Esophagus muscularis mucosa (tissue), 4 donors: Measurements from ENCODE around the gene RMRP. TPM values are rescaled to one million over a fixed set of nuclear protein-coding genes. Genes with fewer than 3 reads are reported as not detected.

ENCODE experiments used
- DNase-seq: peaks from one replicate; pipeline ENCODE4 v3.0.0-alpha.2; 2017; ENCODE audit errors: extremely low spot score
- H3K27ac ChIP-seq, 4 donors: fragments of 200-600 bp; sonication (generic); replicated peaks in 1 of 4; 1 replicate in 3 of 4; 2 replicates in 1 of 4; pipeline ENCODE4 v1.5.1; 2016 to 2019; ENCODE audit warnings: mild to moderate bottlenecking in 1 of 4
- H3K27me3 ChIP-seq, 4 donors: fragments of 200-600 bp; sonication (generic); one replicate each; pipeline versions ENCODE4 v1.5.1 to v1.6.0; 2016 to 2019
- H3K36me3 ChIP-seq, 4 donors: fragments of 200-600 bp; sonication (generic); one replicate each; pipeline ENCODE4 v1.5.1; 2016 to 2019
- H3K4me1 ChIP-seq, 4 donors: fragments of 200-600 bp; sonication (generic); one replicate each; pipeline ENCODE4 v1.5.1; 2016 to 2019
- H3K4me3 ChIP-seq, 4 donors: fragments of 200-600 bp; sonication (generic); 1 replicate in 2 of 4; 2 replicates in 2 of 4; pipeline ENCODE4 v1.5.1; 2016 to 2019; ENCODE audit warnings: mild to moderate bottlenecking in 4 of 4, moderate library complexity in 1 of 4
- H3K9me3 ChIP-seq, 4 donors: fragments of 200-600 bp; sonication (generic); 1 replicate in 3 of 4; 2 replicates in 1 of 4; pipeline ENCODE4 v1.5.1; 2016 to 2019
- CTCF ChIP-seq, 3 experiments: fragments of 200-600 bp in 2 of 3; fragments of 450-650 bp in 1 of 3; sonication (generic) in 2 of 3; IDR thresholded peaks; one replicate each; pipeline ENCODE4 v1.5.1; 2017 to 2019; ENCODE audit warnings: antibody characterized with exemption in 3 of 3, mild to moderate bottlenecking in 2 of 3, moderate library complexity in 1 of 3
- EP300 ChIP-seq: sonication (generic); formaldehyde crosslinking; IDR thresholded peaks from one replicate; pipeline ENCODE4 v1.6.1; 2017; ENCODE audit warnings: antibody characterized with exemption
- POLR2A ChIP-seq: fragments of 450-650 bp; IDR thresholded peaks from one replicate; pipeline ENCODE4 v1.6.1; 2017; ENCODE audit warnings: antibody characterized with exemption, moderate library complexity, mild to moderate bottlenecking, low read depth
- POLR2AphosphoS5 ChIP-seq, 2 donors: sonication (generic); formaldehyde crosslinking; IDR thresholded peaks; one replicate each; pipeline ENCODE4 v1.6.1; 2017; ENCODE audit warnings: antibody characterized with exemption in 2 of 2
- WGBS: methylation state at CpG from one replicate; pipeline ENCODE4 v1.1.5; 2018; 5-methylcytosine and 5-hydroxymethylcytosine counted together
- intact Hi-C: fragments of 100-400 bp; cut with DNase I; formaldehyde crosslinking; loops from one replicate; pipeline ENCODE4 v1.15.1; 2023
- total RNA-seq, 4 donors: library from RNA; depleted of rRNA; stranded (reverse); fragments of >200 nt; gene quantifications; one replicate each; pipeline versions ENCODE4 v1.1.0 to v1.2.1, GENCODE V29; 2016

The RMRP gene
- total RNA-seq: 1,000 to 10,000 TPM; 1,899 to 6,162 (median 2,510) TPM

DNA sequence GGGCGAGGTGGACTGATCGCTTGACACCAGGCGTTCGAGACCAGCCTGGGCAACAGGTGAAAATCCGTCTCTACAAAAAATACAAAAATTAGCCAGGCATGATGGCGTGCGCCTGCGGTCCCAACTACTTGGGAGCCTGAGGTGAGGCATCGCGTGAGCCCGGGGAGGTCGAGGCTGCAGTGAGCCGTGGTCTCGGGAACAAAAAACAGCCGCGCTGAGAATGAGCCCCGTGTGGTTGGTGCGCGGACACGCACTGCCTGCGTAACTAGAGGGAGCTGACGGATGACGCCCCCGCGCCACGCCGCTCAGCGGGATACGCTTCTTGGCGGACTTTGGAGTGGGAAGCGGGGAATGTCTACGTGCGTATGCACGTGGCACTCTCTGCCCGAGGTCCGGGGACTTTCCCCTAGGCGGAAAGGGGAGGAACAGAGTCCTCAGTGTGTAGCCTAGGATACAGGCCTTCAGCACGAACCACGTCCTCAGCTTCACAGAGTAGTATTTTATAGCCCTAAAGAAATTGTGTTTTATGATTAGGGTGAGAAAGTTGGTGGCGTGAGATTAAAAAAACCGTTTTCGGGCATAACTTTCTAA, at the start of gene RMRP:
TSS of gene RMRP (minus strand) at position 474 of the 591 bp plus-strand sequence.
- H3K9me3 ChIP-seq: no peaks in the 10 kb centered on the region
- intact Hi-C loops: loop anchor here (2.0 kb wide), 2 partner anchors 33 to 71 kb away; no protein-coding TSS in a partner anchor
- WGBS: 0% methylated on average over 24 of the region's 42 CpGs
- H3K27me3 ChIP-seq: no peaks in the 10 kb centered on the region
- H3K27ac ChIP-seq: peak within 1 kb of the TSS; percentile 95 to 99 (median 98)
- peaks cover 0 to 20% (median 9%) of the 10 kb centered on the region in 4 donors for H3K36me3 ChIP-seq
- DNase-seq: peak; percentile 99
- peak in 1 of 2 donors; percentile 99 for TF ChIP-seq POLR2AphosphoS5 (IDR thresholded peaks at IDR 0.05)
- TF ChIP-seq EP300: peak; percentile 97
- TF ChIP-seq POLR2A: peak; percentile 58
- peak in 2 of 3 experiments; percentile 41 to 53 for TF ChIP-seq CTCF (IDR thresholded peaks at IDR 0.05)
- peaks cover 43 to 54% (median 51%) of the 10 kb centered on the region in 4 donors for H3K4me1 ChIP-seq
- H3K4me3 ChIP-seq: peak within 1 kb of the TSS; percentile 68 to 97 (median 82)

- DNase-seq: no peak
- TF ChIP-seq POLR2AphosphoS5 (IDR thresholded peaks at IDR 0.05): no peak
- TF ChIP-seq POLR2A: no peak
- TF ChIP-seq CTCF (IDR thresholded peaks at IDR 0.05): no peak
- TF ChIP-seq EP300: no peak
- Histone ChIP-seq H3K4me3 (no peak overlapping the region), H3K4me1 (peaks cover 0 to 9% (median 0%) of the 10 kb centered on the region in 4 donors), H3K36me3 (peaks cover 98 to 100% (median 100%) of the 10 kb centered on the region in 4 donors), H3K9me3 (no peaks in the 10 kb centered on the region), H3K27ac (peak overlapping the region; percentile 69 to 98 (median 96)), H3K27me3 (no peaks in the 10 kb centered on the region)
- intact Hi-C loops: no loop called here
- WGBS: 87% methylated on average over 6 of the region's 10 CpGs
Observed at GRCh38 chr9:35706951-35707350, 49.1 kb upstream of the RMRP start.

GRCh38 chr9:35705836-35706430, 48.1 kb upstream of the RMRP start:
- H3K9me3 ChIP-seq: no peaks in the 10 kb centered on the region
- peaks cover 0 to 14% (median 0%) of the 10 kb centered on the region in 4 donors for H3K4me1 ChIP-seq
- H3K27ac ChIP-seq: peak overlapping the region; percentile 69 to 98 (median 96)
- no peaks in the 10 kb centered on the region for H3K27me3 ChIP-seq
- H3K36me3 ChIP-seq: peaks cover 98 to 100% (median 100%) of the 10 kb centered on the region in 4 donors
- no peak for DNase-seq
- TF ChIP-seq EP300: no peak
- TF ChIP-seq CTCF (IDR thresholded peaks at IDR 0.05): no peak
- TF ChIP-seq POLR2AphosphoS5 (IDR thresholded peaks at IDR 0.05): no peak
- no peak for TF ChIP-seq POLR2A
- intact Hi-C loops: no loop called here
- H3K4me3 ChIP-seq: no peak overlapping the region
- WGBS: 89% methylated on average over 6 of the region's 7 CpGs

DNA sequence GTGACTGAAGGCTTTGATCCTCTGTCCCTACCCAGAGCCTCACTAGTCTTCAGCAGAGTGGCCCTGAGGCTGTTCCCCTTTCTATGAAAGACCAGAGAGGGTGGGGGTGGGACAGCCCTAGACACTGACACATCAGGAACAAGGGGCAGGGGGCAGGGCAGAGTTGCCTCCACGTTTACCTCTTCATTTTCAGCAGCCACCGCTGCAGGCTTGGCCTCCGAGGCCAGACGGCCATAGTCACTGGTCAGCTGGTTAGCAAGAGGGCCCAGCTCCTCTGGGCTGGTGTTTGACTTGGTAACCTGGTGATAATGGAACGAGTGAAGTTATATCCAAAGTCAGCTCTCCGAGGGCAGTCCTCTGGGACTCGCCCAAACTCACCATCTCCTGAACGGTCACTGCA, 47.6 kb upstream of the RMRP start:
- WGBS: 75% methylated on average over 5 of the region's 8 CpGs
- Histone ChIP-seq H3K27ac (peak overlapping the region; percentile 69 to 98 (median 96)), H3K36me3 (peaks cover 98 to 100% (median 100%) of the 10 kb centered on the region in 4 donors), H3K27me3 (no peaks in the 10 kb centered on the region), H3K4me1 (peaks cover 0 to 14% (median 0%) of the 10 kb centered on the region in 4 donors), H3K9me3 (no peaks in the 10 kb centered on the region), H3K4me3 (no peak overlapping the region)
- intact Hi-C loops: no loop called here
- TF ChIP-seq CTCF (IDR thresholded peaks at IDR 0.05) (no peak), POLR2A (no peak), POLR2AphosphoS5 (IDR thresholded peaks at IDR 0.05) (no peak), EP300 (no peak)
- DNase-seq: no peak
